Endothelial cell of umbilical vein (primary cell): ENCODE data around the gene OSBPL5.

Experiments used
- EZH2 ChIP-seq: IDR thresholded peaks from 2 replicates; pipeline ENCODE4 v1.6.1; 2012; ENCODE audit warnings: borderline replicate concordance, low read depth, mild to moderate bottlenecking, moderate library complexity, low read length, inconsistent platforms; ENCODE audit not compliant: severe bottlenecking
- GATA2 ChIP-seq: IDR thresholded peaks from 2 replicates; pipeline ENCODE4 v1.7.0; 2011; ENCODE audit warnings: low read depth, mild to moderate bottlenecking, moderate library complexity, mixed read lengths, low read length; ENCODE audit not compliant: insufficient read length, insufficient read depth
- JUN ChIP-seq: IDR thresholded peaks from 2 replicates; pipeline ENCODE4 v1.6.1; 2011; ENCODE audit warnings: borderline replicate concordance, low read depth; ENCODE audit not compliant: insufficient read length, insufficient read depth
- MYC ChIP-seq: IDR thresholded peaks from one replicate; pipeline ENCODE4 v1.6.1; 2011; ENCODE audit warnings: mild to moderate bottlenecking, low read depth, low read length
- POLR2A ChIP-seq: IDR thresholded peaks from 2 replicates; pipeline ENCODE4 v1.6.1; 2012; ENCODE audit warnings: low read depth, mild to moderate bottlenecking, control low read depth, low read length
- POLR2AphosphoS5 ChIP-seq: IDR thresholded peaks from 2 replicates; pipeline ENCODE4 v1.6.1; 2012; ENCODE audit warnings: low read depth, mild to moderate bottlenecking, control low read depth, low read length, moderate library complexity; ENCODE audit not compliant: insufficient read depth
- TF ChIP-seq, protein P1 (sequence below), 2 donors: IDR thresholded peaks; 1 replicate in 1 of 2; 2 replicates in 1 of 2; pipeline ENCODE4 v1.5.1; 2011; ENCODE audit warnings: low read length in 2 of 2, mild to moderate bottlenecking in 2 of 2, moderate library complexity in 2 of 2, control low read depth in 1 of 2, inconsistent platforms in 1 of 2, low read depth in 1 of 2; ENCODE audit not compliant: insufficient read depth in 1 of 2; ENCODE audit errors: extremely low read depth in 1 of 2
- TF ChIP-seq, protein P2 (sequence below): IDR thresholded peaks from 2 replicates; pipeline ENCODE4 v1.6.1; 2011; ENCODE audit not compliant: insufficient read depth, insufficient read length

DNA sequence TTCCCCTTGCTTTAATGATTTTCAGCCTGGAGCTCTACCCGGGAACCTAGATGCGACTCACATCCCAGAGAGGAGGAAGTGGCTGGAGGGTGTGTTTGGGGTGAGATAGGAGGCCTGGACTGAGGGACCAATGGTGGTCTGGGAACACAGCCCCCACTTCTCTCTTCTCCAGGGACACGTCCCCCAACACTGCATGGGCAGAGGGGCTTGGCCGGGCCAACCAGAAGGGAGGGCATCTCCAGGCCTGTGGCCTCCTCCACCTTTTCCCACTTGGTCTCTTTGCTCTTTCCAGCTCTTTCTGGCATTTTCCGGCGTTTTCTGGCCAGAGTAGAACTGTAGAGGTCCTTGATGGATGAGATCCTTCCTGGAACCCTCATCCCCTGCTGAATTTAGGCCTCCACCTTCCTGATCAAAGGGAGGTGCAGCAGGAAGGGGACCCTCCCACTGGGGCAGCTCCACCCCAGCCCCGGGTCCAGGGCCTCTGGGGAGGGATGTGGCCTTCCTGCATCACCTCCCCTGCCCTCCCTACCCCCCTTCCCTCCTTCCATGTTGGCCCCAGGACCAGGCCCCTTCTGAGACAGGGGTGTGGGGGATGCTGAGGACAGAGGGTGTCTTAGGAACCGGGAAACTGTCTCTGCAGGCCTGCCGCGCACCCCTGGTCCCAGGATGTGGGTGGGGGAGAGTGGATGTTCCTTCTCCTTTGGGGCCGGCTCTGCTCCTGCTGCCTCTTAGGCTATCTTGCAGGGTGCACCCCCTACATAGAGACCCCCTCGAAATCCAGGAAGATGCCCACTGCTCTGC, 29.1 kb upstream of the OSBPL5 start:
- TF ChIP-seq, protein P1, sequence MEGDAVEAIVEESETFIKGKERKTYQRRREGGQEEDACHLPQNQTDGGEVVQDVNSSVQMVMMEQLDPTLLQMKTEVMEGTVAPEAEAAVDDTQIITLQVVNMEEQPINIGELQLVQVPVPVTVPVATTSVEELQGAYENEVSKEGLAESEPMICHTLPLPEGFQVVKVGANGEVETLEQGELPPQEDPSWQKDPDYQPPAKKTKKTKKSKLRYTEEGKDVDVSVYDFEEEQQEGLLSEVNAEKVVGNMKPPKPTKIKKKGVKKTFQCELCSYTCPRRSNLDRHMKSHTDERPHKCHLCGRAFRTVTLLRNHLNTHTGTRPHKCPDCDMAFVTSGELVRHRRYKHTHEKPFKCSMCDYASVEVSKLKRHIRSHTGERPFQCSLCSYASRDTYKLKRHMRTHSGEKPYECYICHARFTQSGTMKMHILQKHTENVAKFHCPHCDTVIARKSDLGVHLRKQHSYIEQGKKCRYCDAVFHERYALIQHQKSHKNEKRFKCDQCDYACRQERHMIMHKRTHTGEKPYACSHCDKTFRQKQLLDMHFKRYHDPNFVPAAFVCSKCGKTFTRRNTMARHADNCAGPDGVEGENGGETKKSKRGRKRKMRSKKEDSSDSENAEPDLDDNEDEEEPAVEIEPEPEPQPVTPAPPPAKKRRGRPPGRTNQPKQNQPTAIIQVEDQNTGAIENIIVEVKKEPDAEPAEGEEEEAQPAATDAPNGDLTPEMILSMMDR (IDR thresholded peaks at IDR 0.05; ENCODE audit: extremely low read depth in 1 of 2, insufficient read depth in 1 of 2, low read depth in 1 of 2, low read length in 2 of 2): no peak
- TF ChIP-seq, protein P2, sequence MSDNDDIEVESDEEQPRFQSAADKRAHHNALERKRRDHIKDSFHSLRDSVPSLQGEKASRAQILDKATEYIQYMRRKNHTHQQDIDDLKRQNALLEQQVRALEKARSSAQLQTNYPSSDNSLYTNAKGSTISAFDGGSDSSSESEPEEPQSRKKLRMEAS: no peak
- TF ChIP-seq POLR2A (no peak), EZH2 (no peak), MYC (no peak), JUN (no peak), GATA2 (no peak), POLR2AphosphoS5 (no peak)
